Endothelial cell of umbilical vein (primary cell): Measurements from ENCODE around the gene SYDE1. TPM values are rescaled to one million over a fixed set of nuclear protein-coding genes. Genes with fewer than 3 reads are reported as not detected.

Experiments
- BruUV-seq: library from RNA; stranded (reverse); fragments of 400-500 nt; replicated peaks from 2 replicates; lab custom pipeline; 2021; lab: Mats Ljungman, UMichigan
- CTCF ChIA-PET: fragments of 300-600, 350-600 bp; sonication (Branson Sonifier 250); formaldehyde crosslinking; loops from one replicate; lab custom pipeline; 2021; ENCODE audit warnings: antibody characterized with exemption, inconsistent platforms; lab: Charles Lee
- POLR2A ChIA-PET: fragments of 300-600, 350-600 bp; sonication (Branson Sonifier 250); formaldehyde crosslinking; loops from one replicate; lab custom pipeline; 2021; ENCODE audit warnings: antibody characterized with exemption, inconsistent platforms; lab: Charles Lee
- DNase-seq: peaks from one replicate; pipeline ENCODE4 v3.0.0-alpha.2; 2011; ENCODE audit warnings: low read depth, low spot score
- FAIRE-seq: peaks from 2 replicates; lab custom pipeline; 2011; peaks lifted over from hg19 to GRCh38; lab: Jason Lieb, UNC
- H2AFZ ChIP-seq: 2 replicates; pipeline ENCODE4 v1.6.0; 2012; ENCODE audit warnings: low read depth, low read length, control low read depth, inconsistent platforms
- H3K27ac ChIP-seq: 2 replicates; pipeline ENCODE4 v1.5.1; 2011; ENCODE audit warnings: low read depth, mild to moderate bottlenecking, control low read depth, low read length, moderate library complexity; ENCODE audit not compliant: insufficient read depth
- H3K27me3 ChIP-seq, 2 experiments: 2 replicates each; pipeline versions ENCODE4 v1.6.0 to v1.6.1; 2011; ENCODE audit warnings: low read length in 2 of 2, mixed read lengths in 1 of 2; ENCODE audit not compliant: control insufficient read depth in 2 of 2, insufficient read depth in 2 of 2
- H3K36me3 ChIP-seq, 2 experiments: 2 replicates in 1 of 2; 3 replicates in 1 of 2; pipeline ENCODE4 v1.5.1; 2011; ENCODE audit warnings: low read length in 2 of 2, mild to moderate bottlenecking in 1 of 2, moderate library complexity in 1 of 2; ENCODE audit not compliant: control insufficient read depth in 2 of 2, insufficient read depth in 2 of 2; ENCODE audit errors: extremely low read depth in 1 of 2
- H3K4me1 ChIP-seq: 3 replicates; pipeline ENCODE4 v1.5.1; 2011; ENCODE audit warnings: mild to moderate bottlenecking, low read length; ENCODE audit not compliant: control insufficient read depth, insufficient read depth; ENCODE audit errors: extremely low read depth
- H3K4me2 ChIP-seq: 2 replicates; pipeline ENCODE4 v1.6.1; 2011; ENCODE audit warnings: low read length, control low read depth, mixed read lengths; ENCODE audit not compliant: insufficient read depth
- H3K4me3 ChIP-seq, 3 experiments: fragments of 200-600 bp in 1 of 3; sonication (generic), shearing (Covaris generic) in 1 of 3; replicated peaks in 1 of 3; 2 replicates each; pipeline ENCODE4 v1.5.1; 2011 to 2016; ENCODE audit warnings: control low read depth in 3 of 3, low read length in 3 of 3, mild to moderate bottlenecking in 2 of 3, inconsistent platforms in 1 of 3, low read depth in 1 of 3, moderate library complexity in 1 of 3; ENCODE audit not compliant: insufficient read depth in 1 of 3
- H3K79me2 ChIP-seq: 2 replicates; pipeline ENCODE4 v1.6.0; 2012; ENCODE audit warnings: low read length, inconsistent platforms; ENCODE audit not compliant: control insufficient read depth, insufficient read depth
- H3K9ac ChIP-seq: replicated peaks from 2 replicates; pipeline ENCODE3; 2011; ENCODE audit warnings: low read length, control low read depth; ENCODE audit not compliant: insufficient read depth; ENCODE audit errors: extremely low read depth
- H3K9me1 ChIP-seq: replicated peaks from 3 replicates; pipeline ENCODE4 v1.6.0; 2011; ENCODE audit warnings: mild to moderate bottlenecking, low read length; ENCODE audit not compliant: control insufficient read depth, insufficient read depth; ENCODE audit errors: extremely low read depth
- H3K9me3 ChIP-seq: replicated peaks from 2 replicates; pipeline ENCODE4 v1.5.1; 2012; ENCODE audit warnings: low read length, inconsistent platforms; ENCODE audit not compliant: control insufficient read depth, insufficient read depth
- H4K20me1 ChIP-seq: replicated peaks from 2 replicates; pipeline ENCODE3; 2011; ENCODE audit warnings: mild to moderate bottlenecking, low read length; ENCODE audit not compliant: control insufficient read depth, insufficient read depth; ENCODE audit errors: extremely low read depth
- CTCF ChIP-seq, 2 donors: IDR thresholded peaks; 1 replicate in 1 of 2; 2 replicates in 1 of 2; pipeline ENCODE4 v1.5.1; 2011; ENCODE audit warnings: low read length in 2 of 2, mild to moderate bottlenecking in 2 of 2, moderate library complexity in 2 of 2, control low read depth in 1 of 2, inconsistent platforms in 1 of 2, low read depth in 1 of 2; ENCODE audit not compliant: insufficient read depth in 1 of 2; ENCODE audit errors: extremely low read depth in 1 of 2
- EZH2 ChIP-seq: IDR thresholded peaks from 2 replicates; pipeline ENCODE4 v1.6.1; 2012; ENCODE audit warnings: borderline replicate concordance, low read depth, mild to moderate bottlenecking, moderate library complexity, low read length, inconsistent platforms; ENCODE audit not compliant: severe bottlenecking
- FOS ChIP-seq: IDR thresholded peaks from 2 replicates; pipeline ENCODE4 v1.6.1; 2011; ENCODE audit warnings: mild to moderate bottlenecking, low read length, moderate library complexity, borderline replicate concordance; ENCODE audit not compliant: insufficient read depth
- GATA2 ChIP-seq: IDR thresholded peaks from 2 replicates; pipeline ENCODE4 v1.7.0; 2011; ENCODE audit warnings: low read depth, mild to moderate bottlenecking, moderate library complexity, mixed read lengths, low read length; ENCODE audit not compliant: insufficient read length, insufficient read depth
- JUN ChIP-seq: IDR thresholded peaks from 2 replicates; pipeline ENCODE4 v1.6.1; 2011; ENCODE audit warnings: borderline replicate concordance, low read depth; ENCODE audit not compliant: insufficient read length, insufficient read depth
- MYC ChIP-seq: IDR thresholded peaks from one replicate; pipeline ENCODE4 v1.6.1; 2011; ENCODE audit warnings: mild to moderate bottlenecking, low read depth, low read length
- POLR2A ChIP-seq: IDR thresholded peaks from 2 replicates; pipeline ENCODE4 v1.6.1; 2012; ENCODE audit warnings: low read depth, mild to moderate bottlenecking, control low read depth, low read length
- POLR2AphosphoS5 ChIP-seq: IDR thresholded peaks from 2 replicates; pipeline ENCODE4 v1.6.1; 2012; ENCODE audit warnings: low read depth, mild to moderate bottlenecking, control low read depth, low read length, moderate library complexity; ENCODE audit not compliant: insufficient read depth
- dilution Hi-C: fragments of 300-500 bp; cut with MboI; formaldehyde crosslinking; loops from one replicate; pipeline ENCODE4 v1.15.0; 2019; ENCODE audit warnings: low sequenced_read_pairs; ENCODE audit not compliant: extremely low pct_ligation_motif_present
- intact Hi-C: fragments of 100-400 bp; cut with micrococcal nuclease; formaldehyde crosslinking; loops from one replicate; pipeline ENCODE4 v1.10.0; 2022
- polyA plus RNA-seq, 4 experiments: library from polyadenylated mRNA; depleted of rRNA in 3 of 4; stranded (reverse) in 3 of 4; unstranded in 1 of 4; fragments of >200 nt; gene quantifications; 2 replicates each; pipeline versions ENCODE4 v1.2.1 to v1.2.3, GENCODE V29; 2011 to 2012; ENCODE audit warnings: missing spikeins in 1 of 4
- total RNA-seq: library from RNA; stranded (reverse); gene quantifications from 2 replicates; pipeline ENCODE4 v1.2.3, GENCODE V29; 2021
- TF ChIP-seq, protein P1 (sequence below): IDR thresholded peaks from 2 replicates; pipeline ENCODE4 v1.6.1; 2011; ENCODE audit not compliant: insufficient read depth, insufficient read length

SYDE1 gene
- total and polyA plus RNA-seq, 2 donors (not counting 3 experiments of a cell fraction or from before 2014, with no cell fraction given) = 33.1 to 35.3 TPM

GRCh38 chr19:15144046-15144646 is 36.9 kb downstream of the SYDE1 start:
- H2AFZ ChIP-seq = no peak overlapping the region

More at GRCh38 chr19:15144046-15144646, 36.9 kb downstream of the SYDE1 start:
- Histone ChIP-seq H3K4me2 (no peak overlapping the region), H3K4me3 (no peak overlapping the region), H3K79me2 (no peaks in the 10 kb centered on the region), H3K9me1 (no peaks in the 10 kb centered on the region), H3K9me3 (no peaks in the 10 kb centered on the region), H3K27ac (no peak overlapping the region), H4K20me1 (no peaks in the 10 kb centered on the region), H3K4me1 (no peaks in the 10 kb centered on the region), H3K27me3 (peaks cover 0 to 5% of the 10 kb centered on the region in 2 experiments), H3K36me3 (no peaks in the 10 kb centered on the region), H3K9ac (no peak overlapping the region)
- intact Hi-C loops = no loop called here
- BruUV-seq = no TSS peak
- FAIRE-seq = no peak
- no peak for DNase-seq
- ChIA-PET CTCF (interaction anchor here (2.4 kb wide), 1 partner anchor 43 kb away, joined by 10 read pairs; no protein-coding TSS in a partner anchor), POLR2A (no interaction called here)
- dilution Hi-C loops = no loop called here
- TF ChIP-seq POLR2AphosphoS5 = no peak
- no peak for TF ChIP-seq FOS
- TF ChIP-seq MYC = no peak
- no peak for TF ChIP-seq POLR2A
- TF ChIP-seq, protein P1, sequence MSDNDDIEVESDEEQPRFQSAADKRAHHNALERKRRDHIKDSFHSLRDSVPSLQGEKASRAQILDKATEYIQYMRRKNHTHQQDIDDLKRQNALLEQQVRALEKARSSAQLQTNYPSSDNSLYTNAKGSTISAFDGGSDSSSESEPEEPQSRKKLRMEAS = no peak
- no peak for TF ChIP-seq EZH2
- TF ChIP-seq GATA2 = no peak
- no peak for TF ChIP-seq JUN
- no peak for TF ChIP-seq CTCF (IDR thresholded peaks at IDR 0.05; ENCODE audit: extremely low read depth in 1 of 2, insufficient read depth in 1 of 2, low read depth in 1 of 2, low read length in 2 of 2)
